NK-92 treated with Interleukin-12 subunit alpha and Interleukin-12 subunit beta, amount 100 ng/mL, for 24 hours (cell line): ENCODE results near the gene ARHGAP11A.

Experiments used
- DNase-seq: peaks from one replicate; lab custom pipeline; 2025; lab: John Stamatoyannopoulos, UW

The ARHGAP11A gene

GRCh38 chr15:32656091-32656490, 40.8 kb downstream of the ARHGAP11A start:
- no peak for DNase-seq

- DNase-seq, result no peak
Observed at GRCh38 chr15:32656496-32656895, 41.2 kb downstream of the ARHGAP11A start.

- DNase-seq, result no peak
Observed at GRCh38 chr15:32657198-32657883, 42.0 kb downstream of the ARHGAP11A start.

- no peak for DNase-seq
Observed at GRCh38 chr15:32657941-32658340, 42.6 kb downstream of the ARHGAP11A start.

GRCh38 chr15:32659340-32660155, 44.2 kb downstream of the ARHGAP11A start:
- no peak for DNase-seq

- no peak for DNase-seq
Observed at GRCh38 chr15:32663671-32664070, 48.4 kb downstream of the ARHGAP11A start.

- DNase-seq, result no peak
Observed at GRCh38 chr15:32664796-32665195, 49.5 kb downstream of the ARHGAP11A start.

GRCh38 chr15:32667321-32667720, 52.0 kb downstream of the ARHGAP11A start:
- DNase-seq, result no peak

GRCh38 chr15:32668942-32669341, 53.6 kb downstream of the ARHGAP11A start:
- DNase-seq, result no peak

GRCh38 chr15:32669896-32670611, 54.8 kb downstream of the ARHGAP11A start:
- no peak for DNase-seq

GRCh38 chr15:32670623-32671022, 55.3 kb downstream of the ARHGAP11A start:
- DNase-seq, result no peak

- no peak for DNase-seq
Observed at GRCh38 chr15:32671339-32672325, 56.3 kb downstream of the ARHGAP11A start.

GRCh38 chr15:32674681-32675080, 59.4 kb downstream of the ARHGAP11A start:
- DNase-seq, result no peak

GRCh38 chr15:32675466-32675865, 60.2 kb downstream of the ARHGAP11A start:
- no peak for DNase-seq

- no peak for DNase-seq
Observed at GRCh38 chr15:32676169-32676568, 60.9 kb downstream of the ARHGAP11A start.

- DNase-seq, result no peak
Observed at GRCh38 chr15:32677238-32677750, 62.0 kb downstream of the ARHGAP11A start.

- DNase-seq, result no peak
Observed at GRCh38 chr15:32679298-32679690, 64.0 kb downstream of the ARHGAP11A start.

GRCh38 chr15:32682569-32682968, 67.3 kb downstream of the ARHGAP11A start:
- no peak for DNase-seq

- DNase-seq, result no peak
Observed at GRCh38 chr15:32682977-32683630, 67.8 kb downstream of the ARHGAP11A start.

- no peak for DNase-seq
Observed at GRCh38 chr15:32683906-32684584, 68.7 kb downstream of the ARHGAP11A start.
